GM18511 (cell line): ENCODE measurements around the gene MTSS2.

Experiments used
- ATAC-seq: cut with Tn5 transposase; IDR thresholded peaks from one replicate; pipeline ENCODE4 v1.9.1; 2021; ENCODE audit warnings: mild to moderate bottlenecking, moderate library complexity; ENCODE audit not compliant: unreplicated experiment

The MTSS2 gene

DNA sequence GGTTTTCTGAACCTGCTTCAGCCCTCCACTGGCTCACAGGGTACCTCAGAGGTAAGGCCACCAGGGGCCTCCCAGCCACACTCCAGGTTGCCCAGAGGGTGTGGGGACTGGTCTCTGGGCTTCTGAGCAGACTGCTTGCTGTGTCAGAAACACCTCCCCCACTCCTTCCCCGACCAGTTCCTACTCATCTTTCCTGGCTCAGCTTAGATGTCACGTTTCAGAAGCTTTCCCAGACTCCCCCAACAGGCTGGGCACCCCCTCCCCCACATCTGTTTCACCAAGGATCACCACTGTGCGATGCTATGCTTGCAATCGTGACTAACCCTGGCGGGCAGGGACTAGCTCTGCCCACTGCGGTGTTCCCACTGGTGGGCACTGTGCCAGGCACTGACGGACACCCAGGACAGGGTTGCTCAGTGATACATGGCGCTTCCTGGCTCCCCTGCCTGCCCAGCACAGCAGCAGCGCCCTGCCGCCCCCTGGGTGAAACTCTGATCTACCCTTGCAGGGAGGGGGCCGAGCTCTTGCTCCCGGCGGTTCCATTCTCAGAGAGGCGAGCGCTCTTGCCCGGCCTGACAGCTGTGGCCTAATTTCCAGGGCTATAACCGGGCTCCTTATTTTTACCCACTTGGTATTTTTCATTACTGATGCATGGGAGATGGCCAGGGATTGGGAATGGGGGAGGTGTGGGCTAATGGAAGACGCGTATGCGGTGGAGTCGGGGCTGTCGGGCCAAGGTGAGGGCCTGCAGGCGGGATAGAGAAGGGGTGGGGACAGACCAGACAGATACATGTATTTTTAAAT, 29.4 kb upstream of the MTSS2 start:
- ATAC-seq: no peak

DNA sequence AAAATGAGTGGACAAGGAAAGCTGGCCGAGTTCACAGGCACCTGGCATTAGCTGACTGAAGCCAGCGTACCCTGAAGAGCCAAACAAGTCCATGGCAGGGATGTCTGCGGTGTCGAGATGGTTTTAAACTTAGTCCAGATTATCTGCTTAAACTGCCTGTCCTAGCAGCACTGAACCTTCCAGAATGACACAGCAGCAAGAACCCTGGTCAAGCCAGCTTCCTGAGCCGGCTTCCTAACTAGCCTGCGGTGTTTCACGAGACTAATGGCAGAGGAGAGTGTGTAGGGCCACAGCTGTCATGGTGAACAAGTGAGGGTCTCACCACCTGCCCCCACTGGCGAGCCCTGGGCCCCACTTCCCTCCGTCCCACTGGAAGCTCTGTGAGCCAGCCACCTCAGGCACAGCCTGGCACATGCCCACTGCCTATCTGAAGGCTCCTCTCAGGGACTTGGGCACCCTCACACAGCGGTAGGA, 28.8 kb upstream of the MTSS2 start:
- ATAC-seq: no peak

DNA sequence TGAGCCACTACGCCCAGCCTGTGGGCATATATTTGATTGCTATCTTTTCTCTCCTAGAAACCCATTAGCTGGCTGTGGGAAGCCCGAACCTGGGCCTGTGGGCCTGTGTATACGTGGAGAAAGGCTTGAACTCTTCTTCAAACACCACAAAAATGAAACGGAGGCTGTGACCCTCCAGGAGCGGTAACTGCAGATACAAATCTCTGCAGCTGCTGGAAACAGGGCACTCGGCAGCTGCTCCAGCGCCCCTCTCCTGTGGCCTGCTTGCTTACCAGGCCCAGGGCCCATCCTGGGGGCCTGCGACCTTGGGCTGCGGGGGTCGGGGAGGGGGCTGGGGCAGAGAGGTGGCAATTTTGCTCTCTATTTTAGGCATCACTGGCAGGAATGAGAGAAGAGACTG, 28.0 kb upstream of the MTSS2 start:
- no peak for ATAC-seq

DNA sequence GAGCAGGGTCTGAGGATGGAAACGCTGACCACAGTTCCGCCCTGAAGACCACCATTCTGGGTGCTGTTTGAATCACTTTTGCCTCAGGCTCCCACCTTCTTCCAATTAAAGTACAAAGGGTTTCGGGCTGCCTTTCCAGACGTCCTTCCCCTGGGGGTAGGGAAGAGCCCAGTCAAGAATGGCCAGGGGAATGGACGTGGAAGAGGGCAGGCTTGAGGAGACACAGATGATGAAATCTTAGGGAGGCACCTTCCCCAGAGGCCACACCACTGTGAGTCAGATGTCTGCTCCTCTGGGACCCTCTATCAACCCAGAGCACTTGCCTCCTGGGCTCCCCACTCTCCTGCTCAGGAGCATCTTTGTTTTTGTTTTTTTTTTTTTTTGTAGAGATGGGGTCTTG, 27.5 kb upstream of the MTSS2 start:
- no peak for ATAC-seq

DNA sequence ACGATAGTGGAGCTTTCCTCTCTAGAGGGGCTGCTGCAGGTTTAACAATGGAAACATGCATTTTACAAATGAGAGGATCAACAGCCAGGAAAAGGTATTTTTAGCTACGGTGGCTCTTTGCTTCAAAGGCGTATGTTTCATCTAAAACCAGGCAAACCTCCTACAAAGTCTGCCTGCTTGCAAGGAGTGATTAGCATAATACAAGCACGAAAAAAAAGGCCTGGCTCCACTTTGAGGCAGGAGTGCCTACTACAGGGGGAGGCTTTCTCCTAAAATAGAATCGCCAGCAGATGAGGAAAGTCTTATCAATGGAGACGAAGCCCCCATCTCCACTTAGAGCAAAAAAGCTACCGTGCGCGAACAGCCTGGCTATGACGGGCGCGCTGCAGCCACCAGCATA, 27.1 kb upstream of the MTSS2 start:
- no peak for ATAC-seq

DNA sequence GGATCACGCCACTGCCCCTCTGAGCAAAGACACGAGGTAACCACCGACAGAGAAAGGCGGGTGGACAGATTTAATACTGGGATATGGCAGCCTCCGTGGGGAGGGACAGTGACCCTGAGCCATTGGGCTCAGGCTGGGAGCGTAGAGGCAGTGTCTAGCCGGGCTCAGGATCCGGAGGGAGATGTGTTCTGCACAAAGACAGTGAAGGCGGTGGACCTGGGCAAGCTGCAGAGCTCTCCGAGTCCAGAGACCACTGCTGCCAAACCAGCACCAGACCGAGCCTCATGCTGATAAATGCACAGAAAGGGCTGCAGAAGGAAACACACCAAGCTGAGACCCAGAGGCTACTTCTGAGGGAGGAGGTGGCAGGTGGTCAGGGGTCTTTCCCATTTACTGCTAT, 26.5 kb upstream of the MTSS2 start:
- no peak for ATAC-seq

DNA sequence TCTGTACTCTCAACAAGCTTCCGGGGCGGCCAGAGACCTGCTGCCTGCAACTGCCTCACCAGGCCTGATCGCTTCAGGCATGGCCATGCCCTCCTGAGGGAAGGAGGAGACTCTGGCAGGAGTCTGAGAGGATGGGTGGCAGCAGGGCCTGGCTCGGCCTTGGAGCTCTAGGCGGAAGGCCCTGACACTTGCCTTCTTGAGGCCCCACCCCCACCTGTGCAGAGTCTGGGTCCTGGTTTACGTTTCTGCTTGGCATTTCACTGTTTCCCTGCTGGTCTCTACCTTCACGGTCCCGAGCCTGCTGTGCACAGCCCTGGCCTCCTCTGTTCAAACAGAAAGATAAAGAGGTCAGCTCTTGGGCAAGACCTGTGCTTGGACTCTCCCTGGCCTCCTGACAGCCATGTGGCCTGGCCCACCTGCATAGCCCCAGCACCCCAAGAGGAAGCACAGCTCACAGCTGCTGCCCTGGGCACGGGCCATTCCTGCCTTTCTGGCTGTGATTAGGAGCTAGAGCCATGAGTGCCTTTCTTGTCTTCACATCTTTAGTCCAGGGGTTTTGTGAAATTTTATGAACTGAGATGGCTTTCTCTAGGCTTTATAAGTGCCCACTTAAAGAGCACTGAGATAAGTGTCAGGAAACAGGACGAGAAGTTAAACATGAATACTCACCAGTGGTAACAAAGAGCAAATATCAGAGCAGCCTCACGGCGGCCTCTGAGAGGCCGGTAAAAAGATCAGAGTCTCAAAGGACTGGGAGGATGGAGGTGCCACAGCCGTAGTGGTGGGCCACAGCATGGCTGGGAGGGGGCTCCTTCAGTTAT, 25.6 kb upstream of the MTSS2 start:
- ATAC-seq: no peak

DNA sequence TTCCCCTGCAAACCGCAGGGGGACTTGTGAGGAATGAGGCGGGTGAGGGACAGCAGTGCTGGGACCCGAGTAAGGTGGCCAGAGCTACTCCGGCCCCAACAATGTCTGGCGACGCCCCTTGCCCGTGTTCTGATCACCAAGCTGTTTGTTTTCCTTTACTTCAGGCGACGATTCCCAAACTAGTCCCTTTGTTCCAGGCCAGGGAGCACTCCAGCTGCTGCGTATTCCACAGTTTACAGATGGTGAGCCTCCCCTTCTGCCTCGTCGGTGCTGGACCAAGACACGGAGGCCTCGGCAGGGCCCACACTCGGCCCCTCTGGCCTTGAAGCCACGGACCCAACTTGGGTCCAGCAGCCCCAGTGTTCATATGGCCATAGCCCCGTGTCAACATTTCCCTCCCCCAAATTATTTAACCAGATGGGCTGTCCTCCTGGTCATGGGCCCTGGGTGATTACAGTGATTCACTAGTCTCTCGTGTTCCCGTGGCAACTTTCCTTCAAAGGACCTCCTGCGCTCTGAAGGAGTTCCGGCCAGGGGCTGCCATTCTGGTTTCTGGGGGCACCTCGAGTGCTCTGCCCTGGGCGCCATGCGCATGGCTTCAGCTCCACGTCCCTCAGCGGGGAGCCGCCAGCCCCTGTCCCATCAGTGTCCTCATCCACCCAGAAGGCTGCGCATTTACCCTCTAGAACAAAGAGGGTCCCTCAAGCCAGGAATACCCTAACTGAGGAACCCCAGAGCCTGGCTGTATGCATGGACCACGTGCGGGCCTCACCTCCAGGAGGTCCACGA, 24.8 kb upstream of the MTSS2 start:
- no peak for ATAC-seq

DNA sequence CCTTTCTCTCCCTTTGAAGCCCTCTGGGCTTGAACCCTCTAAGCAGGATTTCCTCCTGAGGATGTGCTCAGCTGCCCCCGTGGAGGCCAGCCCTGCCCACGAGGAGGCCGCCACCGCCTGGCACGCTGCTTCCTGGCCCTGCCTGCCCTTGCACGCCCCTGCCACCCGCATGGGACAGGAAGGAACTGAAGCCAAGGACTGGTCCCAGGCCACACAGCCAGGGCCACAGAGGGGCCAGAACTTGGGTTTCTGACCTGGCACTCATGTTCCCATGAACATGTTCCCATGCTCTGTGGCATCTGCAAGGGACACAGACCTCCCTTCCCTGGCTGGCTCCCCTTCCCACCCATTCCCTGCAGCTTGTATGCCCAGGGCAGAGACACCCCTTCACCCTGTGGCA, 24.1 kb upstream of the MTSS2 start:
- ATAC-seq: no peak

DNA sequence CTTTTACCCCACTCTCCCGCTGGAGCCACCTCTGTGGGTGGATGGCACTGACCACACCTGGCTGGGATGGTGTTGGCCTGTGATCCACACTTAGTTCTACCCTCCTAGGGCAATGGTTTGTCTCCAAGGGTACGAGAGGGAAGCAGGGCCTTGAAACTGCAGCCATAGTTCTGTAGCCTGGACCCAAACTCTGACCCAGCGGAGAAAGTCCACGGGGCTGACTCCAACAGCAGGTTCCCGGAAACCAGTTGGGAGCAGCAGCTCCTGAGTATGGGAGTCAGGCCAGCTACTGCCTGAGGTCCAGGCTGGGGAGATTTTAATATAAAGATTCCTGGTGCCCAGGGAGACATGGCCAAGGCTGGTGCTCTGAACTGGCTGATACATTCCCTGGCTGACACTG, 23.6 kb upstream of the MTSS2 start:
- ATAC-seq: no peak

DNA sequence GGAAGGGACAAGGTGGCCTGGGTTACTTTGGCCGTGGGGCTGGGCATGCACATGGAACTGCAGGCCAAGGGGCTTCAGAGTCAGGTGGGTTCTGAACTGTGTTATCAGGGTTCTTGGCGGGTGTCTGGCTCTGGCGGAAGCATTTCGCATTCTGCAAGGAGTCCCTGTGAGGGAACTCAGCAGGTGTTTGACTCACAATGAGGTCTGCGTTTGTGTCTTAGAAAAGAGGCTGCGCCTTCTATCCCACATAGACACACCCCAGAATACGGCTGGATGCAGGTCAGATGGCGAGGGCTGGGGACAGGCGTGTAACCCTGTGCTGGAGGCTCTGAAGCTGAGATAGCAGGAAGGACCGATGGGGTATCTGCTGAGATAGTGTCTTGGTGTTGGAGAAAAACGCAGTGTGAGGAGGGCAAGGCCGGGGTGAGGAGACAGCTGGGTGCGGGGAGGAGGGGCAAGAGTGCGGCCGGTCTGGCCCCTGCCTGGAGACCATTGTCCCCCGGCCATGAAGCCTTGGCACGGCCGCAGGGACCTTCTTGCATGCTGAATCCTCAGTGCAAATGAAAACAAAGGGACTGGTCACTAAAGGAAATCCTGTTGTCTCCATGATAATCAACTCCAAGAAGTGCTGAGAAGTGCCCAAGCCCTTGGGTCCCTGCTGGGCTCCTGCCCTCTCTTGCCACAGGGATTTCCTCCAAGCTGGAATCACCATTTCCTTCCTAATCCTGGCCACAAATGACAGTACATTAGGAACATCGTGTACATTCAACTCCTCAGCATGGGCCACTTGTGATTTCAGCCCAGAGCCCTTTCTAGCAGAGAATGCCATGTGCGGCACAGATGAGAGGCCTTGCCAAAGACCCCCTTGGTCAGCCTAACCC, 22.8 kb upstream of the MTSS2 start:
- ATAC-seq: no peak

DNA sequence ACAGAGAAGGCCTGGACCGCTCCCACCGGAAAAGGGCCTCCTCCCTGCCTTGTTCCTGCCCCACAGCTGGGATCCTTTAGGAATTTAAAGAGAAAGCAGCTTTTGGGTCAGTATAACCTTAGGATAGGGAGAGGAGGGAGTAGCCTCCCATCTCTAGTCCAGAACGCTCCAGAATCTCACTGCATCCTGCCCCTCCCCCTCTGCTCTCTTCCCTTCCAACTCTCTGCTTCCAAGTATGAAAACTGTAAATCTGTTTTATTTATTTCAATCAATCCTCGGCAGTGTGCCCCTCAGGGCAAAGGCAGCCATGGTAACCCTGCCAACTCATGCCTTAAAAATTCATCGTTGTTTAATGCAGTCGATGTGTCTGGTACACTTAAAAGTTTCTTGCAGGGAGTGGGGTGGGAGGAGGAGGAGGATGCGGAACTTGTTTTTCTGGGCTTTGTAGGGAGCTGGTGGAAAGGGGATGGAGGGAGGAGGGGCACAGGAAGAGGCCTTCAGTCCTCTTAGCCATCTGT, 21.2 kb upstream of the MTSS2 start:
- no peak for ATAC-seq

DNA sequence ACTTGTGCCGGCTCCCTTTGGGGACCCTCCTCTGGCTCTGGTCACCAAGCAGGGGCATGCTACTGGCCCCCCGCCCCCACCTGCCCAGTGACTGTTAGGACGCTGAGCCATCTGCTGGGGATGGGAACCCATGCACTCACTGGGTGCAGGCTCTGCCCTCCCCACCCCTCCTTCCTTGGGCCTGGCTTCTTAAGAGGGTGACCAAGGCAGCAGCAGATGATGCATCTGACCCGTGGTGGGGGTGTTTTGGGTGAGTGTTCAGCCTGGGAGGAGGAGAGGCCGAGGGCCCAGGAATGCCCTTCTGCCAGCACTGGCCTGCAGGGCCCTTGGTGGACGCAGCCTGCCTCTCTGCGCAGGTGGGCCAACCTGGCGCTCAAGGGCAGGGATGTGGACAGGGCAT, 19.2 kb upstream of the MTSS2 start:
- ATAC-seq: no peak

DNA sequence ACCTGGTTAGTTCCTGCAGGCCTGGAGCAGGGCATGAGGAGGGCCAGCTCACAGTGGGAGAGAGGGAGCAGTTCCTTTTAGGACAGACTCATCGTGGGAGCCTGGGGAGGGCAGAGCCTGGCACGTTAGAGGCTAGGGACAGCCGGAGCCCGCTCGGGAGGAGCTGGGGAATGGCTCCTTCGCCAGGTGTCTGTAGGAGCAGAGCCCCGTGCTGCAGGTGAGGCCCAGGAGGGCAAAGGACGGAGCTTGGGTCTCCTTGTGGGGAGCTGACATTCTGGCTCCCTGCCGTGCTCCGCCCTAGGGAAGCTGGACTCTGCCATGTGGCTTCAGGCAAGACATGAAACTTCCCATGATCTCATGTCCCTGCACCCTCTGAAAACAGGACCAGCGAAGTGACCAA, 18.7 kb upstream of the MTSS2 start:
- no peak for ATAC-seq

DNA sequence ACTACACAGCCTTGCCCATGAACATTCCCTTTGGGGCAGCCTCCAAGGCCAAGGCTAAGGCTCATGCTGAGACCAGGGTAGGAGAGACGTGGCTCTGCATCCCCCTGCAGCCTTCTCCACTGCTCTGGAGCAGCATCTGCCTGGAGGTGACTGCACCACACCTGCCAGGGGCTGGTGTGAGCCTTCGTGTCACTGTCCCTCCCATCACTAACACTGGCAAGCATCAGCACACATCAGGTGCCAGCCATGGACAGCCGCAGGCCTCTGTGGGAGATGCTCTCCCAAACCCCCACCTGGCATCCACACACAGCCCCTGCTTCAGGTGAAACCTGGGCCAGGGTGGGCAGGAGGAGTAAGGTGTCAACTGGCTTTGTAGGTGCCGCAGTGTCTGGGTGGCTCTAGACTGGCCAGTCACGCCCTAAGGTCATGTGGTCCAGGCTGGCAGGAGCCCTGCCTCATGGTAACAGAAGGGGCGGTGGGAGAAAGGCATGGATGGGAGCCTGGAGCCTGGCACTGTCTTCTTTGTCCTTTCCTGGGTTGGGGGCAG, 18.1 kb upstream of the MTSS2 start:
- no peak for ATAC-seq

DNA sequence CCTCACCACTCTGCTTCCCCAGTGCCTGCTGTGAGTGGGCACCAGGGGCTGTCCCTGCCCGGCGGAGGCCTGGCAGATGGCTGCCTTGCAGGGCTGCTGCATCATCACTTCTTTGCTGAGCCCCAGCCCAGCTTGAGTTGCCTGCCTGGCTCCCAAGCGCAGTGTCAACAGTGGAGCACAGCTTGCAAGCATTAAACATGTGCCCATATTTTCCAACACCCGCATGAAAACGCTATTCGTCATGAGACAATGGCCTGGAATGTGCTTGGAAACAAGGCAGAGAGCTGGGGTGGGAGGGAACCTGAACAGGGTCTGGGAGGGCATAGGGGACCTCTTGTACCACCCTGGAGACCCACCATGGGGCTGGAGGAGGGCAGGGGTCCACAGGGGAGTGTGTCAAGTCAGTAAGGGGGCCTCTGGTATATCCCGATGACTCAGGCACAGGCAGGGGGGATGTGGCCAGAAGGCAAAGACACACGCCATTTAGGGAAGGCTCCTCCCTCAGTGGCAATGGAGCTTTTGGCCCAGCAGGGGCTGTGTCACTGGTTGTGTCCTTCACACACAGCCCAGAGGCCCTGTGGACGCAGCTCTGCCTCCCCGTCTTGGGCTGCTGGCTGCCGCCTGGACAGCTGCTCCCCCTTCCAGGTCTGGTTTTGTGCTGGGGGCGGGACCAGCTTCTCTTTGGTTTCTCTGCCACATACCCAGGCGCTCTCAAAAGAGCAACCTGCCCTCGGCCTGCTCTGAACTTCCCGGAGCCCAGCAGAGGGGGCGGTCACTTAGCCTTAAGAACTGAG, 17.4 kb upstream of the MTSS2 start:
- no peak for ATAC-seq

DNA sequence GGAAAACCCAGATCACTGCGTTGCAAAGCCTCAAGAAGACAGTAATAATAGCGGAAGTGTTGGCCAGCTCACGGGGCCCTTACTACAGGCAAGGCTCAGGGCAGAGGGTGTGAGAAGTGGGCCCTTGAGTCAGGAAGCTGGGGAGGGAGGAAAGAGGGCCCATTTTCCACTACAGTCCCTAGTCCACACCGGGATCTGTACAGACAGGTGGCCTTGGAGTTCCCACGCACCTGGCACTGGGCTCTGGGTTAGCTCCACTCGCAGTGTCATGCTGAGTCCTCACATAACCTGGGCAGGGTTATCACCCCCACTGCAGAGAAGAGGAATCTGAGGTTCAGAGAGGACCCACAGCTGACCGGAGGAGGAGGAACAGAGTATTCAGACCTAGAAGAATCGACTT, 16.8 kb upstream of the MTSS2 start:
- no peak for ATAC-seq

DNA sequence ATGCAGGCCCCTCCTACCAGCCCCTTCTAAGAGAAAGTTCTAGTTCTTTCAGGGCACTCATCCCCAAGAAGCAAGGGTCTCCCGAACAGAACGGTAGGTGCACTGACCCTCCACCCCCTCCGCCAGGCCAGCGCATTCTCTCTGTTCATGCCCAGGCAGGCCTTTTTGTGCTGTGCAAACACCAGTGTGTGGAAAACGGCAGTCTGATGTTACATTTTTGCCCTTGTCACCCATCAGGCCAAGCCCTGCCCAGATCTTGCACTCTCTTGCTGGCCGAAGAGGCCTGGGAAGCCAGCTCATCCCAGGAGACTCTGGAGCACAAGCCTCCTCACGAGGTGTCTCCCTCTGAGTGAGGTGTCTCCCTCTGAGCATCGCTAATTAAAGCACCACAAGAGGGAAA, 16.1 kb upstream of the MTSS2 start:
- ATAC-seq: no peak

DNA sequence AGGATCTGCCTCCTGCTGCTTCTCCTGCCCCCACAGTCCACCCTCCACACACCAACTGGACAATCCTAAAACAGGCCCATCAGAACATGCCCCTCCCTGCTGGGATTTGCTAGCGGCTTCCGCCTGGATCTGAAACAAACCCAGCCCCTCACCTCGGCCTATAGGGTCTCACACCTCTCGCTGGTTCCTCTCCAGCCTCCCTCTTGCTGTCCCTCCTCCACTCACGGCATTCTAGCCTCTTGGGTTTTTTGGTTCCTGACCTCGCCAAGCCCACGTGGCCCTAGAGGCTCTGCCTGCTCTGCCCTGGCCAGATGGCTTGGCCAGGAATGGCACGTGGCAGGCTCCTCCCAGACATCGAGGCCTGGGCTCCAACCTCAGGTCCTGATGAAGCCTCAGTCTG, 15.7 kb upstream of the MTSS2 start:
- no peak for ATAC-seq
